ENCODE measurements around the gene GRID2.

Gene GRID2

GRCh38 chr4:93744961-93745360 lies 1441.2 kb downstream of the GRID2 start:
- Histone ChIP-seq H3K4ac (ENCODE audit: low read length) (no peak overlapping the region), H4K91ac (ENCODE audit: low read depth, low read length, poor library complexity) (no peak overlapping the region), H2BK5ac (ENCODE audit: low read length) (no peak overlapping the region), H3K14ac (ENCODE audit: low read length) (no peak overlapping the region), H3K4me2 (ENCODE audit: insufficient read depth, low read length, poor library complexity, severe bottlenecking) (no peak overlapping the region), H4K8ac (ENCODE audit: low read depth, low read length) (no peak overlapping the region), H2BK12ac (ENCODE audit: low read length) (no peak overlapping the region), H2BK15ac (ENCODE audit: low read length) (no peak overlapping the region), H2BK120ac (ENCODE audit: low read depth, low read length) (no peak overlapping the region), H3K9ac (ENCODE audit: low read depth, low read length, poor library complexity) (no peak overlapping the region), H3K4me3 (ENCODE audit: low read length in 2 of 2) (no peak overlapping the region), H2AK5ac (ENCODE audit: low read depth, low read length) (no peak overlapping the region), H3K9me3 (replicated peaks in 1 of 2; ENCODE audit: control insufficient read depth in 2 of 2, insufficient read depth in 1 of 2, low read depth in 1 of 2, low read length in 2 of 2) (no peaks in the 10 kb centered on the region), H3K18ac (ENCODE audit: low read length) (no peak overlapping the region), H3K4me1 (ENCODE audit: control insufficient read depth in 2 of 2, insufficient read depth in 1 of 2, low read depth in 1 of 2, low read length in 2 of 2) (peaks cover 4 to 7% of the 10 kb centered on the region in 2 donors), H3K36me3 (replicated peaks in 1 of 2; ENCODE audit: control insufficient read depth in 2 of 2, insufficient read depth in 2 of 2, low read length in 2 of 2) (no peaks in the 10 kb centered on the region), H3K27ac (replicated peaks; ENCODE audit: low read length) (no peak overlapping the region), H3K79me1 (ENCODE audit: low read depth, low read length) (no peaks in the 10 kb centered on the region), H2AFZ (ENCODE audit: low read length) (no peak overlapping the region), H3K27me3 (ENCODE audit: control insufficient read depth in 3 of 3, insufficient read depth in 3 of 3, low read depth in 1 of 3, low read length in 3 of 3) (no peaks in the 10 kb centered on the region), H3K23ac (ENCODE audit: low read depth, low read length, poor library complexity) (no peak overlapping the region)
- no CpG with 5 or more reads among the region's 2 CpGs for WGBS, 2 donors (ENCODE audit: extremely low coverage in 2 of 2, insufficient read length in 2 of 2, insufficient replicate concordance in 1 of 2)
- no peak for DNase-seq (ENCODE audit: low spot score)

- Histone ChIP-seq H3K27me3 (ENCODE audit: control insufficient read depth in 3 of 3, insufficient read depth in 3 of 3, low read depth in 1 of 3, low read length in 3 of 3) (no peaks in the 10 kb centered on the region), H2BK120ac (ENCODE audit: low read depth, low read length) (no peak overlapping the region), H3K4ac (ENCODE audit: low read length) (no peak overlapping the region), H3K14ac (ENCODE audit: low read length) (no peak overlapping the region), H2AK5ac (ENCODE audit: low read depth, low read length) (no peak overlapping the region), H4K91ac (ENCODE audit: low read depth, low read length, poor library complexity) (no peak overlapping the region), H3K4me3 (ENCODE audit: low read length in 2 of 2) (no peak overlapping the region), H2BK15ac (ENCODE audit: low read length) (no peak overlapping the region), H4K8ac (ENCODE audit: low read depth, low read length) (no peak overlapping the region), H2BK5ac (ENCODE audit: low read length) (no peak overlapping the region), H3K9me3 (replicated peaks in 1 of 2; ENCODE audit: control insufficient read depth in 2 of 2, insufficient read depth in 1 of 2, low read depth in 1 of 2, low read length in 2 of 2) (no peaks in the 10 kb centered on the region), H3K18ac (ENCODE audit: low read length) (no peak overlapping the region), H3K4me2 (ENCODE audit: insufficient read depth, low read length, poor library complexity, severe bottlenecking) (no peak overlapping the region), H2AFZ (ENCODE audit: low read length) (no peak overlapping the region), H3K23ac (ENCODE audit: low read depth, low read length, poor library complexity) (no peak overlapping the region), H3K79me1 (ENCODE audit: low read depth, low read length) (no peaks in the 10 kb centered on the region), H3K4me1 (ENCODE audit: control insufficient read depth in 2 of 2, insufficient read depth in 1 of 2, low read depth in 1 of 2, low read length in 2 of 2) (peaks cover 4 to 7% of the 10 kb centered on the region in 2 donors), H2BK12ac (ENCODE audit: low read length) (no peak overlapping the region), H3K27ac (replicated peaks; ENCODE audit: low read length) (no peak overlapping the region), H3K36me3 (replicated peaks in 1 of 2; ENCODE audit: control insufficient read depth in 2 of 2, insufficient read depth in 2 of 2, low read length in 2 of 2) (no peaks in the 10 kb centered on the region), H3K9ac (ENCODE audit: low read depth, low read length, poor library complexity) (no peak overlapping the region)
- DNase-seq (ENCODE audit: low spot score): no peak
Measured at GRCh38 chr4:93746031-93746430, 1442.3 kb downstream of the GRID2 start.

GRCh38 chr4:93747220-93747619 lies 1443.5 kb downstream of the GRID2 start:
- Histone ChIP-seq H3K4me1 (ENCODE audit: control insufficient read depth in 2 of 2, insufficient read depth in 1 of 2, low read depth in 1 of 2, low read length in 2 of 2) (peaks cover 4 to 7% of the 10 kb centered on the region in 2 donors), H2BK12ac (ENCODE audit: low read length) (no peak overlapping the region), H4K8ac (ENCODE audit: low read depth, low read length) (no peak overlapping the region)

GRCh38 chr4:93748373-93749291 lies 1444.9 kb downstream of the GRID2 start:
- Histone ChIP-seq H3K4me3 (ENCODE audit: low read length in 2 of 2) (no peak overlapping the region), H2BK120ac (ENCODE audit: low read depth, low read length) (no peak overlapping the region), H3K9ac (ENCODE audit: low read depth, low read length, poor library complexity) (no peak overlapping the region), H2AFZ (ENCODE audit: low read length) (peak overlapping the region; percentile 40), H3K14ac (ENCODE audit: low read length) (no peak overlapping the region), H2AK5ac (ENCODE audit: low read depth, low read length) (no peak overlapping the region), H3K4me2 (ENCODE audit: insufficient read depth, low read length, poor library complexity, severe bottlenecking) (no peak overlapping the region), H3K18ac (ENCODE audit: low read length) (no peak overlapping the region), H4K91ac (ENCODE audit: low read depth, low read length, poor library complexity) (no peak overlapping the region), H2BK5ac (ENCODE audit: low read length) (no peak overlapping the region), H3K36me3 (replicated peaks in 1 of 2; ENCODE audit: control insufficient read depth in 2 of 2, insufficient read depth in 2 of 2, low read length in 2 of 2) (no peaks in the 10 kb centered on the region), H3K4ac (ENCODE audit: low read length) (no peak overlapping the region), H2BK15ac (ENCODE audit: low read length) (no peak overlapping the region), H3K23ac (ENCODE audit: low read depth, low read length, poor library complexity) (no peak overlapping the region), H3K9me3 (replicated peaks in 1 of 2; ENCODE audit: control insufficient read depth in 2 of 2, insufficient read depth in 1 of 2, low read depth in 1 of 2, low read length in 2 of 2) (no peaks in the 10 kb centered on the region), H3K27ac (replicated peaks; ENCODE audit: low read length) (no peak overlapping the region), H3K27me3 (ENCODE audit: control insufficient read depth in 3 of 3, insufficient read depth in 3 of 3, low read depth in 1 of 3, low read length in 3 of 3) (no peaks in the 10 kb centered on the region), H2BK12ac (ENCODE audit: low read length) (no peak overlapping the region), H4K8ac (ENCODE audit: low read depth, low read length) (no peak overlapping the region), H3K79me1 (ENCODE audit: low read depth, low read length) (no peaks in the 10 kb centered on the region), H3K4me1 (ENCODE audit: control insufficient read depth in 2 of 2, insufficient read depth in 1 of 2, low read depth in 1 of 2, low read length in 2 of 2) (peaks cover 4 to 7% of the 10 kb centered on the region in 2 donors)
- WGBS, 2 donors (ENCODE audit: extremely low coverage in 2 of 2, insufficient read length in 2 of 2, insufficient replicate concordance in 1 of 2): no CpG with 5 or more reads among the region's 6 CpGs
- no peak for DNase-seq (ENCODE audit: low spot score)

More at GRCh38 chr4:93747220-93747619, 1443.5 kb downstream of the GRID2 start:
- H2BK120ac ChIP-seq (ENCODE audit: low read depth, low read length): no peak overlapping the region
- no peak overlapping the region for H3K18ac ChIP-seq (ENCODE audit: low read length)
- no peak overlapping the region for H3K9ac ChIP-seq (ENCODE audit: low read depth, low read length, poor library complexity)
- no peak overlapping the region for H2BK15ac ChIP-seq (ENCODE audit: low read length)
- H3K4me2 ChIP-seq (ENCODE audit: insufficient read depth, low read length, poor library complexity, severe bottlenecking): no peak overlapping the region
- H3K79me1 ChIP-seq (ENCODE audit: low read depth, low read length): no peaks in the 10 kb centered on the region
- H3K23ac ChIP-seq (ENCODE audit: low read depth, low read length, poor library complexity): no peak overlapping the region
- H2AFZ ChIP-seq (ENCODE audit: low read length): no peak overlapping the region
- no peaks in the 10 kb centered on the region for H3K9me3 ChIP-seq (replicated peaks in 1 of 2; ENCODE audit: control insufficient read depth in 2 of 2, insufficient read depth in 1 of 2, low read depth in 1 of 2, low read length in 2 of 2)
- DNase-seq (ENCODE audit: low spot score): no peak
- no peak overlapping the region for H4K91ac ChIP-seq (ENCODE audit: low read depth, low read length, poor library complexity)
- WGBS, 2 donors (ENCODE audit: extremely low coverage in 2 of 2, insufficient read length in 2 of 2, insufficient replicate concordance in 1 of 2): no CpG with 5 or more reads among the region's 2 CpGs
- no peak overlapping the region for H3K4me3 ChIP-seq (ENCODE audit: low read length in 2 of 2)
- H3K27me3 ChIP-seq (ENCODE audit: control insufficient read depth in 3 of 3, insufficient read depth in 3 of 3, low read depth in 1 of 3, low read length in 3 of 3): no peaks in the 10 kb centered on the region
- H3K14ac ChIP-seq (ENCODE audit: low read length): no peak overlapping the region
- no peak overlapping the region for H3K4ac ChIP-seq (ENCODE audit: low read length)
- no peak overlapping the region for H2BK5ac ChIP-seq (ENCODE audit: low read length)
- H3K27ac ChIP-seq (replicated peaks; ENCODE audit: low read length): no peak overlapping the region
- H3K36me3 ChIP-seq (replicated peaks in 1 of 2; ENCODE audit: control insufficient read depth in 2 of 2, insufficient read depth in 2 of 2, low read length in 2 of 2): no peaks in the 10 kb centered on the region
- H2AK5ac ChIP-seq (ENCODE audit: low read depth, low read length): no peak overlapping the region

Measured in neuronal stem cell (in vitro differentiated cells).